Stimulated activated CD4-positive, alpha-beta T cell treated with anti-CD3 and anti-CD28 coated beads, Interleukin-4, amount 100 ng/mL, for 1 hour (primary cell): ENCODE data around the gene ATP6V0A4.
"Not testable (repeated sequence)": the region's sequence is repeated elsewhere in the genome, so short reads cannot be mapped to it uniquely, and the experiment has no call there.

Experiments
- DNase-seq: peaks from one replicate; pipeline ENCODE4 v3.0.0-alpha.2; 2020

The ATP6V0A4 gene

DNA sequence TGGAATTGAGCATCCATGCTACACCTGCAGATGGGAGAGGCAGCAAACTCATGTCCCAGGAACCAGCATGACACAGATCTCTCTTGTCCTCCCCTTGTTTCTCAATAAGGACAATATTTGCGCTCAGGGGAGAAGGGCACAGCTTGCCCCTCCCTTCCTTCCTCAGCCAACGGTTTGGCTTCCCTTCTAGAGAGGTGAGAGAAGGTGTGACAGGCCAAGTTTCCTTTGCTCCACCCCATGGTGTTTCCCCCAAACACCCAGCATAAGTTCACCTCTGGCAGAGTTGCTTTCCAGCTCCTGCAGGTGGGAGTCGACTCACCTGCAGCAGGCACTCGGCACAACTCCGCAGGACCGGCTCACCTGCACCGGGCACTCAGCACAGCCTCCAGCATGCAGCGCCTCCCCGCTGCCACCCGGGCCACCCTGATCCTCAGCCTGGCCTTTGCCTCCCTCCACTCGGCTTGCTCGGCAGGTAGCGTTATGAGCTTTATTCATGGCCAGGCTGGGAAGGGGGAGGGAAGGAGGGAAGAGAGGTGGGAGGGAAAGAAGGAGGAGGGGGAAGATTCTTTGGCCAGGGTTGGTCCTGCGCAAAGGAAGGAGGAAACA, at the start of gene ATP6V0A4, which contains the start of gene TMEM213:
Gene ATP6V0A4, minus strand, starts transcription at position 482 of the 606 bp plus-strand sequence. CDS start 26,949 bp downstream, outside the sequence.
Gene TMEM213, plus strand, starts transcription at position 280 of the 606 bp plus-strand sequence. Its CDS starts 111 bp downstream, at position 391.
- no peak for DNase-seq

DNA sequence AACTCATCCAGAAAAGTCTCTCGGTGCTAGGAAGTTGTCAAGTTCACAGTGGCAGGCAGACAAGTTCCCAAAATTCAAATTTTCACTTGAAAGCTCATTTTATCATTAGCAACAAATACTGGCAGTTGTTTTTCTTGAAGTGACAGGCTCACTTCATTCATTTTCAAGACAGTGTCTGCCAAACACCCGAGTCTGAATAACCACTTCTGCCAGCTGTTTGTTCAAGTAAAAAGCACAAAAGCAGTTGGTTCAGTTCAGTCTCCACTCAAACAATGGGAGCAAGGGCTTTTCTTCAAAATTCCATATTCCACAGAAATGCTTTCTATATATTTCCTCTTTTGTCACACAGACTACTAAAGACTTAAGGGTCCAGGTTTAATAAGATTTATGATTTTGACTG, 47.7 kb upstream of the ATP6V0A4 start:
- DNase-seq: no peak

DNA sequence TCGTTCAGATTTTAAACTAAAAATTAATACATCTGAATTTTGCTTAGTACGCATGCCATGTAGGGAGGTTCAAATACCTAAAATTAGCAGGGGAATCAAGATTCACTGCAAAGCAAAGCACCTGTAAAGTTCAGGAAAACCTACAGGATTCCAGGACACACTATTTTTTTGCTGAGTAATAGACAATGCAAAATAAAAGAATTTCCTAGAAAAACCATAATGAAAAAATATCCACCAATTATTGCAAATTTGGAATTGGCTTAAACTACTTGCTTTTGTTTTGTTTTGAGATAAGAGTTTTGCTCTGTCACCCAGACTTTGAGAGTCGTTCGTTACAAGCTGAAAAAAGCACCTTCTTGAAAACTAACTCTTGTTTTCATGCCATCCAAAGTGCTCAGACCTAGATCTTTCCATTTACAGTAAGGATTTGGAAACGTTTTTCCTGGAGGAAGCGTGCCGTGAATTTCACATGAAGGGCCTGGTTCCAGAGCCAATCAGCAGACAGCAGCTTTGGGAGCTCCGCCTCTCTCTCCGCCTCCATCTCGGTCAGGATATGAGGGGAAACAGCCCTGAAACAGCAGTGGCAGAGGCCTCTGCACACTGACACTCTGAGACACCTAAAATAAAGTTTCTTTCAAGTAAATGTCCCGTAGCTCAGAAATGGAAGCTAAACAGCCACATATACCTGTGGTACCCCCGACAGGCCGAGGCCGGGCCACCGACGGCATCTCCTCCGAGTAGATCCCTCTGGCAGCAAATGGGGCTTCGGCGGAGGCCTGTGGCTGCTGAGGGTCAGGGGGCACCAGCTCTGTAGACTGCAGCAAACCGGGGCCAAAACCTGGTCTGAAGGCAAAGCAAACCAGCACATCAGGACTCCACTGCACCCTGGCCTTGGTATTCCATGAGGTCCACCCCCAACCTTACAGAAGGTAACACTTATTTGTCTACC, 45.9 kb upstream of the ATP6V0A4 start:
- no peak for DNase-seq

GRCh38 chr7:138842111-138842510, 44.1 kb upstream of the ATP6V0A4 start:
- DNase-seq: no peak

DNA sequence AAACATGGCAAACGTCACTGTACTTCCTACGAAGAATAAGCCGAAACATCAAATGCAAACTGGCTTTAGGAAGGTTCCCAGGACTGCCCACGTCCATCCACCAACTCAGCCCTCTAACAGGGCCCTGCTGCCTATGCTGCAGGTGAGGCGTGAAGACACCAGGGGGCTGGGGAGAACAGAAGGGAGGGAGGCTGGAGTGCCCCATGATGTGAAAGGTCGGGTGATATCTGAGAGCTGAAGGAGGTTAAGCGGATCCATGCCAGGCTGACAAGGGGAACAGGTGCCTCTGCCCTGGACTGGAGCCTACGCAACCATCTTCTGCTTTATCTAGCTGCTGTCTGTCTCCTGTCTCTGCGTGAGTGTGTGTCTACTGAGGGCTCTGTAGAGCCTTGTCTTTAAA, 40.2 kb upstream of the ATP6V0A4 start:
- no peak for DNase-seq

DNA sequence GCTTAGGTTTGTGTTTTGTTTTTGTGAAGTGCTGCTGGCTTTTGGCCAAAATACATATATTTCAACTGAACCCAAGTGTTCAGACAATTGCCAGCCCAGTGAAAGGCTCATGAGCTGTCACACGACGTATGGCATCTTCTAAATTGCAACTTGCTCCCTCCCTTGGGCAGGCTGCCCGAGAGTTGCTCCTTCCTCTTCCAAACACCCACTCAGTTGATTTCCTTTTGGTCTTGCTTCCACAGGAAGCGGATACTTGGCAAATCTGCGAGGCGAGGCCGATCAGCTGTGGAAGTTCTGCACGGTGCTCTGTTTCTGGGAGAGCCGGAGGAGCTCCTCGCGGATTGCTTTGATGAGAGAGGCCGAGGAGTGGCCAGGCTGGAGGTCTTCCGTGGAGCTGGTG, 39.6 kb upstream of the ATP6V0A4 start:
- no peak for DNase-seq

DNA sequence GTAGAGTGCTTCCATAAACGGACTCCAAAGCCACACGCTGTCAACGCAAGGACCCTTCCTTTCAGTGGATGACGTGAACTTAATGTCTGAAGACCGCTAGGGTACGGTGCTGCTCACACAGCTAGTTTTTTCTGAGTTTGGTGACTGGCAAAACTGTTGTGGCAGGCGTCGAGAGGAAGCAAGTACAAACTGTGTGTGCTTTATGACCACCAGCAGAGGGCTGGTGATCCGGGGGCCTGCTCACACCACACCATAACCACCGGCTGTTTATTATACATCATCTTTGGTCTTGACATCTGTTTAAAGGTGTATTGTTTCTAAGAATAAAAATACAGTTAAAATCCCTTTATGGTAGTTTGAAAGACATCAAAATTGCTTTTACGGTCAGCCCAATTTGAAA, 37.1 kb upstream of the ATP6V0A4 start:
- no peak for DNase-seq

GRCh38 chr7:138834583-138834982, 36.6 kb upstream of the ATP6V0A4 start:
- DNase-seq: no peak

- DNase-seq: no peak
These were observed 35.6 kb upstream of the ATP6V0A4 start for GRCh38 chr7:138833596-138833995.

GRCh38 chr7:138832966-138833365, 35.0 kb upstream of the ATP6V0A4 start:
- DNase-seq: no peak

- no peak for DNase-seq
These were observed 31.3 kb upstream of the ATP6V0A4 start for GRCh38 chr7:138829335-138829734.

DNA sequence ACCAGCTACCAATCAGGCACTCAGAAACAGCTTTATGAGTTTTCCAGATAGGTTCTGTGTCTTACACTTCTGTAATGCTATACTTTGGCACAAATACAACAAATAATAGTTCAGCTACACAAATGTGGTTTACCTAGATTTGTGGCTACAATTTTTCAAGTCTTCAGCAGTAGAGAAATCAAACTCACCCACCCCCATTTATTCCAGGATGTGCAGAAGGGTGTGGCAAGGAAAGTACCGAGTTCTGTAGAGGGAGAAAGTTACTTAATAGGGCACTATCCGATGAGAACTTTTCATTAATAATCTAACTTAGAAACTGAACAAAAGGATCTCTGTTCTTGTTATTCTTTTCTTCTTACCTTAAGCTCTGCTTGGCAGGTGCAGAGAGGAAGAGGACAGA, 30.3 kb upstream of the ATP6V0A4 start:
- no peak for DNase-seq

GRCh38 chr7:138825049-138825721, 27.2 kb upstream of the ATP6V0A4 start:
- no peak for DNase-seq

- no peak for DNase-seq
These were observed 25.0 kb upstream of the ATP6V0A4 start for GRCh38 chr7:138822867-138823535.

DNA sequence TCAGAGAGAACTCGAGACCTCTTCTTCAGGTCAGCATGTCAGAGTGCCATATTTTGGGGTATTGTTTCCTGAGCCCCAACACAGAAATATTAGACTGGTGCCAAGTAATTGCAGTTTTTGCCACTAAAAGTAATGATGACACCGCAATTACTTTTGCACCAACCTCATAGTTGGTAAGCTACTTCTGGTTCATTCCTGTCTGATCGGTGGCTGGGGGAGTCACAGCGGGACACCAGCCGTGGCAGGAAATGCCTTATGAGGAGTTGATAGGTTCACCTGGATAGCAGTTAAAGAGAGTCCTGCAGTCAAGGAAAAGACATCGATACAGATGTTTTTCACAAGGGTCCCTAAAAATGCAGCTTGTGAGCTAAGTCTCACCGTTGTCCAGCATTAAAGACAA, 23.9 kb upstream of the ATP6V0A4 start:
- no peak for DNase-seq

- DNase-seq: no peak
These were observed 21.6 kb upstream of the ATP6V0A4 start for GRCh38 chr7:138819625-138820024.

- DNase-seq: no peak
These were observed 18.7 kb upstream of the ATP6V0A4 start for GRCh38 chr7:138816650-138817049.

- no peak for DNase-seq
These were observed 16.9 kb upstream of the ATP6V0A4 start for GRCh38 chr7:138814816-138815332.

GRCh38 chr7:138813945-138814344, 15.9 kb upstream of the ATP6V0A4 start:
- DNase-seq: no peak

DNA sequence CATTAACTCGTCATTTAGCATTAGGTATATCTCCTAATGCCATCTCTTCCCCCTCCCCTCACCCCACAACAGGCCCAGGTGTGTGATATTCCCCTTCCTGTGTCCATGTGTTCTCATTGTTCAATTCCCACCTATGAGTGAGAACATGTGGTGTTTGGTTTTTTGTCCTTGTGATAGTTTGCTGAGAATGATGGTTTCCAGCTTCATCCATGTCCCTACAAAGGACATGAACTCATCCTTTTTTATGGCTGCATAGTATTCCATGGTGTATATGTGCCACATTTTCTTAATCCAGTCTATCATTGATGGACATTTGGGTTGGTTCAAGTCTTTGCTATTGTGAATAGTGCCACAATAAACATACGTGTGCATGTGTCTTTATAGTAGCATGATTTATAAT, 13.3 kb upstream of the ATP6V0A4 start:
- not testable (repeated sequence) for DNase-seq

- DNase-seq: no peak
These were observed 11.3 kb upstream of the ATP6V0A4 start for GRCh38 chr7:138809346-138809745.

GRCh38 chr7:138804618-138805017, 6.6 kb upstream of the ATP6V0A4 start:
- DNase-seq: no peak

DNA sequence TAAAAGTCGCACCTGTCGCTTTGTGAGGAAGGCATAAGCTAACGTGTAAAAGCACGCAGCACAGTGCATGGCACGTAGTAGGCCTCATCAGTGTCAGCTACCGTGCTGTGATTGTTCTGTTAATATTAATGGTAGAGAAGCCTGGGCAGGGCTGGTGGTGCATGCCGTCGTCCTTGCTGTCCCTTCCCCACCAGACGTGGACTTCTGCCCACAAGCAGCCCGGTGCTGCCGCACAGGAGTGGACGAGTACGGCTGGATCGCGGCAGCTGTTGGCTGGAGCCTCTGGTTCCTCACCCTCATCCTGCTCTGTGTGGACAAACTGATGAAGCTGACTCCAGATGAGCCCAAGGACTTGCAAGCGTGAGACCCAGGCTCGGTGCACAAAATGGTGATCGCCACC, 4.7 kb upstream of the ATP6V0A4 start:
- DNase-seq: no peak
